GM13977 (cell line): Measurements from ENCODE around the gene FOXRED2.

Experiments
- DNase-seq: peaks from one replicate; pipeline ENCODE4 v3.0.0; 2012; ENCODE audit warnings: low spot score
- in situ Hi-C: fragments of 300-500 bp; cut with MboI; formaldehyde crosslinking; loops from one replicate; pipeline ENCODE4 v1.12.0; 2022; ENCODE audit warnings: low sequenced_read_pairs, low pct_unique_long_range_greater_than_20kb, mixed read lengths, inconsistent platforms; ENCODE audit not compliant: unreplicated experiment
- TF ChIP-seq, protein P1 (sequence below): IDR thresholded peaks from 2 replicates; pipeline ENCODE4 v1.5.1; 2012; ENCODE audit warnings: mild to moderate bottlenecking, control low read depth; ENCODE audit not compliant: insufficient read depth; ENCODE audit errors: extremely low read depth, missing control alignments

FOXRED2 gene

DNA sequence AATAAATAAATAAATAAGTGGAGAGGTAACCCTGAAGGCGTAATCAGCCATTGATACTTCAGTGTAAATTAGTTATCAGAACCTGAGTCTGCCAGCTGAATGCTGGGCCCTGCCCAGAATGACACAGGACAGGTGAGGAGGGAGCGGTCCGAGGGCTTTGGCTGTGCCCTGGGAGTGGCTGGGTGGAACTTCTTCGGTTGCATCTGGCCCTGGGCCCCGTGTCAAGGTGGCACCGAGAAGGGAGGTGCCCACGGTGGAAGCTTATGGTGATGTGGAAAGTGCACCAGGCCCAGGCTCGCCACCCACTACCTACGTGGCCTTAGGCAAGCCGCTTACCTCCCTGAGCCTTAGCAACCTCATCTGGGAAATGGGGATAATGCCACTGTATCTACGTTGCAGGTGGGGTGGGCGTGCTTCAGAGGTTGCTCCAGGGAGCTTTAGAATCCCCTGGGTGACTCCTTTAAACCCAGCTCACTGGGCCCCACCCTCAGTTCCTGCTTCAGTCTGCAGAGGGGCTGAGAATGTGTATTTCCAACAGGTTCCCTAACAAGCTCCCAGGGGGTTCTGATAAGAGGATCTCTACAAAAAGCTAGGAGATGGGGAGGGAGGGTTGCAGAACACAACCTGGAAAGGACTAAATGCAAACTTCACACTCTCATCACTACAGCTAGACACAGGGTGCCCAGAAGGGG lies 64.2 kb downstream of the FOXRED2 start:
- in situ Hi-C loops: no loop called here
- DNase-seq: no peak
- TF ChIP-seq, protein P1, sequence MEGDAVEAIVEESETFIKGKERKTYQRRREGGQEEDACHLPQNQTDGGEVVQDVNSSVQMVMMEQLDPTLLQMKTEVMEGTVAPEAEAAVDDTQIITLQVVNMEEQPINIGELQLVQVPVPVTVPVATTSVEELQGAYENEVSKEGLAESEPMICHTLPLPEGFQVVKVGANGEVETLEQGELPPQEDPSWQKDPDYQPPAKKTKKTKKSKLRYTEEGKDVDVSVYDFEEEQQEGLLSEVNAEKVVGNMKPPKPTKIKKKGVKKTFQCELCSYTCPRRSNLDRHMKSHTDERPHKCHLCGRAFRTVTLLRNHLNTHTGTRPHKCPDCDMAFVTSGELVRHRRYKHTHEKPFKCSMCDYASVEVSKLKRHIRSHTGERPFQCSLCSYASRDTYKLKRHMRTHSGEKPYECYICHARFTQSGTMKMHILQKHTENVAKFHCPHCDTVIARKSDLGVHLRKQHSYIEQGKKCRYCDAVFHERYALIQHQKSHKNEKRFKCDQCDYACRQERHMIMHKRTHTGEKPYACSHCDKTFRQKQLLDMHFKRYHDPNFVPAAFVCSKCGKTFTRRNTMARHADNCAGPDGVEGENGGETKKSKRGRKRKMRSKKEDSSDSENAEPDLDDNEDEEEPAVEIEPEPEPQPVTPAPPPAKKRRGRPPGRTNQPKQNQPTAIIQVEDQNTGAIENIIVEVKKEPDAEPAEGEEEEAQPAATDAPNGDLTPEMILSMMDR: no peak

- in situ Hi-C loops: no loop called here
- TF ChIP-seq, protein P1: no peak
- DNase-seq: no peak
Observed at GRCh38 chr22:36440429-36441002, 66.3 kb downstream of the FOXRED2 start.

GRCh38 chr22:36439481-36440271 lies 67.2 kb downstream of the FOXRED2 start:
- in situ Hi-C loops: no loop called here
- TF ChIP-seq, protein P1: no peak
- no peak for DNase-seq
